DOHH2 (cell line): ENCODE measurements around the gene KCNG4.

Experiments used
- H3F3A ChIP-seq: fragments of 200-600 bp; sonication (generic), shearing (Covaris generic); 2 replicates; pipeline ENCODE4 v1.6.0; 2016; ENCODE audit warnings: antibody characterized with exemption, mild to moderate bottlenecking; ENCODE audit not compliant: control insufficient read depth, insufficient read depth
- H3K27ac ChIP-seq: fragments of 200-600 bp; sonication (generic); 2 replicates; pipeline ENCODE4 v1.5.1; 2014; ENCODE audit warnings: low read depth, mild to moderate bottlenecking, low read length, moderate library complexity
- H3K27me3 ChIP-seq: fragments of 200-600 bp; sonication (generic); 2 replicates; pipeline ENCODE4 v1.6.1; 2014; ENCODE audit warnings: mild to moderate bottlenecking, low read length, mixed read lengths; ENCODE audit not compliant: control insufficient read depth
- H3K36me3 ChIP-seq: fragments of 200-600 bp; sonication (generic); 2 replicates; pipeline ENCODE4 v1.6.1; 2014; ENCODE audit warnings: mild to moderate bottlenecking, low read length, moderate library complexity, mixed read lengths; ENCODE audit not compliant: control insufficient read depth
- H3K4me1 ChIP-seq: fragments of 200-600 bp; sonication (generic); 2 replicates; pipeline ENCODE4 v1.6.1; 2014; ENCODE audit warnings: mild to moderate bottlenecking, low read length, mixed read lengths; ENCODE audit not compliant: control insufficient read depth
- H3K4me2 ChIP-seq: fragments of 200-600 bp; sonication (generic); 2 replicates; pipeline ENCODE4 v1.6.0; 2014; ENCODE audit warnings: mild to moderate bottlenecking, low read length, moderate library complexity
- H3K4me3 ChIP-seq: fragments of 200-600 bp; sonication (generic); 2 replicates; pipeline ENCODE4 v1.5.1; 2014; ENCODE audit warnings: mild to moderate bottlenecking, low read length, mixed read lengths
- H3K79me2 ChIP-seq: fragments of 200-600 bp; sonication (generic); 2 replicates; pipeline ENCODE4 v1.6.1; 2014; ENCODE audit warnings: mild to moderate bottlenecking, low read length, mixed read lengths; ENCODE audit not compliant: control insufficient read depth
- H3K9me2 ChIP-seq: fragments of 200-600 bp; sonication (generic); replicated peaks from 2 replicates; pipeline ENCODE4 v1.6.1; 2014; ENCODE audit warnings: mild to moderate bottlenecking, low read length, mixed read lengths; ENCODE audit not compliant: control insufficient read depth
- H3K9me3 ChIP-seq: fragments of 200-600 bp; sonication (generic); 2 replicates; pipeline ENCODE4 v1.6.1; 2014; ENCODE audit warnings: antibody characterized with exemption, low read length, mixed read lengths; ENCODE audit not compliant: control insufficient read depth, insufficient read depth
- H4K20me1 ChIP-seq: fragments of 200-600 bp; sonication (generic); 2 replicates; pipeline ENCODE4 v1.6.0; 2014; ENCODE audit warnings: low read depth, mild to moderate bottlenecking, antibody characterized with exemption, low read length, moderate library complexity; ENCODE audit not compliant: control insufficient read depth, insufficient read depth
- EZH2phosphoT487 ChIP-seq: fragments of 200-600 bp; sonication (generic); IDR thresholded peaks from 2 replicates; pipeline ENCODE4 v1.6.1; 2017; ENCODE audit warnings: borderline replicate concordance, mild to moderate bottlenecking, antibody characterized with exemption, low read length, moderate library complexity, mixed read lengths
- TF ChIP-seq, protein P1 (sequence below): fragments of 200-600 bp; sonication (generic); IDR thresholded peaks from one replicate; pipeline ENCODE4 v1.5.1; 2014; ENCODE audit warnings: antibody characterized with exemption, mild to moderate bottlenecking, low read depth, low read length; ENCODE audit not compliant: poor library complexity, severe bottlenecking

The KCNG4 gene

DNA sequence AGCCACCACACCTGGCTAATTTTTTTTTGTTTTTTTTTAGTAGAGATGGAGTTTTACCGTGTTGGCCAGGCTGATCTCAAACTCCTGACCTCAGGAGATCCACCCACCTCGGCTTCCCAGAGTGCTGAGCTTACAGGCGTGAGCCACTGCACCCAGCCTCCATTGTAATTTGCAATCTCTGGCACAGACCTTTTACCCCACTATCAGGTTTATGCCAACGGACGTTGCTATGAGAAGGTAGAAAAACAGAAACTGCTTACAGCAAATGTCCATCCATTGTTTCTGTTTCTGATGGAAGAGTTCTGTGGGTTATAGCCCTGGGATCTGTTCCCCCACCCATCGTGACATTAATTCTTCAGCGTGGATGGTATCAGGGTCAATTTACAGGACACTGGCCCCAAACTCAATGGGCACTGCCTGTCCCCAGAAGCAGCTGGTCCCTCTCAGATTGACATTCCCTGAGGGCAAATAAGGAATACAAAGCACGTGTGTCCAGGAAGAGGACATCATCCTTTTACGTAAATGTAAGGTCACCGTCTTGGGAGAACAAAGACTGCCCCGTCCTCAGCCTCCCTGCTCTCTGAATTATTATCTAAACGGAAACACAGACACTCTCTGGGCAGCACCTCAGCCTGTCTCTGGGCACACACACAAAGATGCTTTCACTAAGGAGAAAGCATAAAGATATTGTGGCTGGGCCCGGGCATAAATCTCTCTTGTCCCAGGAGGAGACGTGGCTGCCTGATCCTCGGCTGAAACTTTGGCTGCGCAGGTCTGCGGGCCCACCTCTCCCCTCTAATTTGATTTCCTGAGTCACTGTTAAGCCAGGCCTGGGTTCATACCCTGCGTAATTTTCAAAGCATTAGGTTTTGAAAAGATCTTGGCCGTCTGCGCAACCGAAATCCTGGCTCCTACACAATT, 5.2 kb downstream of the KCNG4 start:
- Histone ChIP-seq H3K36me3 (no peaks in the 10 kb centered on the region), H3F3A (no peaks in the 10 kb centered on the region), H3K9me3 (no peaks in the 10 kb centered on the region), H4K20me1 (no peaks in the 10 kb centered on the region), H3K4me3 (no peak overlapping the region), H3K79me2 (no peaks in the 10 kb centered on the region), H3K4me1 (no peaks in the 10 kb centered on the region), H3K27ac (no peak overlapping the region), H3K4me2 (no peak overlapping the region), H3K27me3 (peaks cover 3% of the 10 kb centered on the region; the same call in 1 of the 2 replicates), H3K9me2 (no peaks in the 10 kb centered on the region)
- no peak for TF ChIP-seq EZH2phosphoT487
- TF ChIP-seq, protein P1, sequence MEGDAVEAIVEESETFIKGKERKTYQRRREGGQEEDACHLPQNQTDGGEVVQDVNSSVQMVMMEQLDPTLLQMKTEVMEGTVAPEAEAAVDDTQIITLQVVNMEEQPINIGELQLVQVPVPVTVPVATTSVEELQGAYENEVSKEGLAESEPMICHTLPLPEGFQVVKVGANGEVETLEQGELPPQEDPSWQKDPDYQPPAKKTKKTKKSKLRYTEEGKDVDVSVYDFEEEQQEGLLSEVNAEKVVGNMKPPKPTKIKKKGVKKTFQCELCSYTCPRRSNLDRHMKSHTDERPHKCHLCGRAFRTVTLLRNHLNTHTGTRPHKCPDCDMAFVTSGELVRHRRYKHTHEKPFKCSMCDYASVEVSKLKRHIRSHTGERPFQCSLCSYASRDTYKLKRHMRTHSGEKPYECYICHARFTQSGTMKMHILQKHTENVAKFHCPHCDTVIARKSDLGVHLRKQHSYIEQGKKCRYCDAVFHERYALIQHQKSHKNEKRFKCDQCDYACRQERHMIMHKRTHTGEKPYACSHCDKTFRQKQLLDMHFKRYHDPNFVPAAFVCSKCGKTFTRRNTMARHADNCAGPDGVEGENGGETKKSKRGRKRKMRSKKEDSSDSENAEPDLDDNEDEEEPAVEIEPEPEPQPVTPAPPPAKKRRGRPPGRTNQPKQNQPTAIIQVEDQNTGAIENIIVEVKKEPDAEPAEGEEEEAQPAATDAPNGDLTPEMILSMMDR, result no peak

GRCh38 chr16:84233748-84234147, 6.1 kb downstream of the KCNG4 start:
- Histone ChIP-seq H3F3A (no peaks in the 10 kb centered on the region), H3K27me3 (no peaks in the 10 kb centered on the region), H3K4me1 (no peaks in the 10 kb centered on the region), H3K36me3 (no peaks in the 10 kb centered on the region), H4K20me1 (no peaks in the 10 kb centered on the region), H3K9me3 (no peaks in the 10 kb centered on the region), H3K27ac (no peak overlapping the region), H3K9me2 (no peaks in the 10 kb centered on the region), H3K79me2 (no peaks in the 10 kb centered on the region), H3K4me2 (no peak overlapping the region), H3K4me3 (no peak overlapping the region)
- TF ChIP-seq, protein P1, result no peak
- TF ChIP-seq EZH2phosphoT487, result no peak

- no peak overlapping the region for H3K4me2 ChIP-seq
- H4K20me1 ChIP-seq, result no peaks in the 10 kb centered on the region
- H3F3A ChIP-seq, result no peaks in the 10 kb centered on the region
- H3K36me3 ChIP-seq, result no peaks in the 10 kb centered on the region
- no peaks in the 10 kb centered on the region for H3K9me2 ChIP-seq
- no peak overlapping the region for H3K4me3 ChIP-seq
- H3K27ac ChIP-seq, result no peak overlapping the region
- TF ChIP-seq, protein P1, result no peak
- no peak for TF ChIP-seq EZH2phosphoT487
- no peaks in the 10 kb centered on the region for H3K27me3 ChIP-seq
- H3K4me1 ChIP-seq, result no peaks in the 10 kb centered on the region
- H3K79me2 ChIP-seq, result no peaks in the 10 kb centered on the region
- no peaks in the 10 kb centered on the region for H3K9me3 ChIP-seq
These were observed 6.8 kb downstream of the KCNG4 start for GRCh38 chr16:84232969-84233368.
